ENCODE measurements around the gene ETV6. TPM values are rescaled to one million over a fixed set of nuclear protein-coding genes. Genes with fewer than 3 reads are reported as not detected.
A peak's percentile ranks its signal among the peaks of the same experiment; 100 is the strongest.

The ETV6 gene
- polyA plus RNA-seq, 3 donors = 6.8 to 45.1 (median 11.7) TPM

DNA sequence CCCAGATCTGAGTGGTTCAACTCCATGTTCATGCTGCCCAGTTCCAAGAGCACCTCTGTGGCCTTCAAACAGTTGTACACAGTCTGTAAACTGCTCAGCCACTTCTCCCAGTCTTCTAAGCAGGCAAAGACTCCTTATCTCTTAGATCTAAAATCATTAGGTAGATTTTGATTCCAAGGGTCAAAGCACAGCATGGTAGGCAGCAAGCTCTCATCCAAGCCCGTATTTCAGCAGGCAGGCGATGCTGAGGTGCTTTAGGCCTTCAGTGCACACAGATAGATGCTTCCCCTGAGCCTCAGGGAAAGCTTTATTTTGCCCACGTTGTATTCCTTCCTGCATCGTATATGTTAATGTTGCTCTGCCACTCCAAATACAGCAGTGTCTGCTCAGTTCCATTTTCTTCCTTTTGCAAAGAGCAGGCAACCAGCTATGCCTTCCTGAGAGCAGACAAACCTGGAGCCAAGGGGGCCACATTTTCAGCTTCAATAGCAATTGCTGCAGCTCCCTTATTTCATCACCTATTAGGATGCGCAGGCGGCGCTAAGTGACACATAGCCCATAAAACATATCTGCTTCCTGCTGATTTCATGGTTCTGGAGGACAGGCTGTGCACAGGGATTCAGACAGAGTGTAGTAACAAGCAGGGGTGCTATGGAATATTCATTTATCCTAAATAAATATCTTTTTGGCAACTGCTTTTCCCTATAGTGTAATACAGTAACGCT, 67.5 kb downstream of the ETV6 start:
- 51% methylated on average over 5 of the region's 8 CpGs for WGBS (ENCODE audit: insufficient coverage)
- peak in 2 of 3 donors; percentile 32 to 36 for DNase-seq
- Histone ChIP-seq H3K27me3 (ENCODE audit: control insufficient read depth in 2 of 2, insufficient read depth in 2 of 2, low read length in 2 of 2) (no peaks in the 10 kb centered on the region), H2AFZ (ENCODE audit: insufficient read depth, low read depth, low read length, poor library complexity, severe bottlenecking) (no peak overlapping the region), H3K36me3 (replicated peaks in 1 of 2; ENCODE audit: control insufficient read depth in 1 of 2, insufficient read depth in 2 of 2, low read length in 2 of 2) (peaks cover 0 to 20% of the 10 kb centered on the region in 2 donors), H4K20me1 (ENCODE audit: insufficient read depth, low read length) (peaks cover 21% of the 10 kb centered on the region), H3K79me2 (ENCODE audit: insufficient read depth, low read length) (peaks cover 98% of the 10 kb centered on the region), H3K9ac (ENCODE audit: insufficient read depth, low read length, poor library complexity, severe bottlenecking) (no peak overlapping the region), H3K4me1 (ENCODE audit: control insufficient read depth in 1 of 2, insufficient read depth in 2 of 2, low read length in 2 of 2) (peaks cover 39 to 43% of the 10 kb centered on the region in 2 donors), H3K9me3 (replicated peaks in 1 of 2; ENCODE audit: control insufficient read depth in 1 of 2, insufficient read depth in 1 of 2, low read length in 2 of 2) (no peaks in the 10 kb centered on the region), H3K27ac (ENCODE audit: low read depth in 1 of 2, low read length in 2 of 2) (peak overlapping the region; percentile 3 to 89), H3K4me3 (replicated peaks in 1 of 3; ENCODE audit: low read depth in 2 of 3, low read length in 3 of 3) (no peak overlapping the region), H3K4me2 (replicated peaks; ENCODE audit: extremely low read depth, low read length, poor library complexity, severe bottlenecking) (no peak overlapping the region)
- Mint-ChIP-seq H3K4me1 (peaks cover 79% of the 10 kb centered on the region), H3K36me3 (peaks cover 43 to 49% of the 10 kb centered on the region in 2 donors), H3K4me3 (no peak overlapping the region), H3K9me3 (no peaks in the 10 kb centered on the region), H3K27me3 (ENCODE audit: low read depth in 3 of 3) (peaks cover 0 to 1% (median 0%) of the 10 kb centered on the region in 3 donors), H3K27ac (peak overlapping the region in 4 of 7 donors; percentile 44 to 81 (median 75))
- intact Hi-C loops (cut with micrococcal nuclease) = loop anchor here in 1 of 2 donors (5.0 kb wide), 2 partner anchors 45 to 120 kb away; no protein-coding TSS in a partner anchor
- TF ChIP-seq, protein P1, sequence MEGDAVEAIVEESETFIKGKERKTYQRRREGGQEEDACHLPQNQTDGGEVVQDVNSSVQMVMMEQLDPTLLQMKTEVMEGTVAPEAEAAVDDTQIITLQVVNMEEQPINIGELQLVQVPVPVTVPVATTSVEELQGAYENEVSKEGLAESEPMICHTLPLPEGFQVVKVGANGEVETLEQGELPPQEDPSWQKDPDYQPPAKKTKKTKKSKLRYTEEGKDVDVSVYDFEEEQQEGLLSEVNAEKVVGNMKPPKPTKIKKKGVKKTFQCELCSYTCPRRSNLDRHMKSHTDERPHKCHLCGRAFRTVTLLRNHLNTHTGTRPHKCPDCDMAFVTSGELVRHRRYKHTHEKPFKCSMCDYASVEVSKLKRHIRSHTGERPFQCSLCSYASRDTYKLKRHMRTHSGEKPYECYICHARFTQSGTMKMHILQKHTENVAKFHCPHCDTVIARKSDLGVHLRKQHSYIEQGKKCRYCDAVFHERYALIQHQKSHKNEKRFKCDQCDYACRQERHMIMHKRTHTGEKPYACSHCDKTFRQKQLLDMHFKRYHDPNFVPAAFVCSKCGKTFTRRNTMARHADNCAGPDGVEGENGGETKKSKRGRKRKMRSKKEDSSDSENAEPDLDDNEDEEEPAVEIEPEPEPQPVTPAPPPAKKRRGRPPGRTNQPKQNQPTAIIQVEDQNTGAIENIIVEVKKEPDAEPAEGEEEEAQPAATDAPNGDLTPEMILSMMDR (IDR thresholded peaks at IDR 0.05) = no peak

DNA sequence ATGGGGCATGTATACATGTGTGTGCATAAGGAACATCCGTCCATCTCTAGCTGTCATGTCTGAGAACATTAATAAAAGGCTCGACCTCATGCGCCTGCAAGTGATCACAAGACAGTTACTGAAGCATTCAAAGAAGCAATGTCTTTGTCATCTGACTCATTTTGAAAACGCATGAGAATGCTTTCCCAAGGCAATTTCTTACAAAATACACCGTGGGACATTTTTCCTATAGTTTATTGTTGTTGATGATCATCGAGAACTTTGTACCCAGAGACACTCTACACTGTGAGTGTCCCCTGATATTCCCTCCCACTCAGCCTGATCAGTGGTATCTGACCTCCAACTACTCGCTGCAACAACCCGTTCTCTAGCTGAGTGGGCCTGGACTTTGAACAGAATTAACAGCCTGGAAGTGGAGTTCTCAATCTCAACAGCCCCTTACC, 68.1 kb downstream of the ETV6 start:
- H3K4me1 Mint-ChIP-seq = peaks cover 73% of the 10 kb centered on the region
- H3K4me3 ChIP-seq (replicated peaks in 1 of 3; ENCODE audit: low read depth in 2 of 3, low read length in 3 of 3) = no peak overlapping the region
- H3K4me1 ChIP-seq (ENCODE audit: control insufficient read depth in 1 of 2, insufficient read depth in 2 of 2, low read length in 2 of 2) = peaks cover 33 to 37% of the 10 kb centered on the region in 2 donors
- H3K27me3 Mint-ChIP-seq (ENCODE audit: low read depth in 3 of 3) = peaks cover 0 to 1% (median 0%) of the 10 kb centered on the region in 3 donors
- H3K27me3 ChIP-seq (ENCODE audit: control insufficient read depth in 2 of 2, insufficient read depth in 2 of 2, low read length in 2 of 2) = no peaks in the 10 kb centered on the region
- H3K36me3 ChIP-seq (replicated peaks in 1 of 2; ENCODE audit: control insufficient read depth in 1 of 2, insufficient read depth in 2 of 2, low read length in 2 of 2) = peaks cover 0 to 20% of the 10 kb centered on the region in 2 donors
- intact Hi-C loops (cut with micrococcal nuclease) = loop anchor here in 1 of 2 donors (5.0 kb wide), 2 partner anchors 45 to 120 kb away; no protein-coding TSS in a partner anchor
- peaks cover 21% of the 10 kb centered on the region for H4K20me1 ChIP-seq (ENCODE audit: insufficient read depth, low read length)
- TF ChIP-seq, protein P1 (IDR thresholded peaks at IDR 0.05) = no peak
- no peak overlapping the region for H3K4me2 ChIP-seq (replicated peaks; ENCODE audit: extremely low read depth, low read length, poor library complexity, severe bottlenecking)
- 94% methylated on average over 2 of the region's 8 CpGs for WGBS (ENCODE audit: insufficient coverage)
- peaks cover 98% of the 10 kb centered on the region for H3K79me2 ChIP-seq (ENCODE audit: insufficient read depth, low read length)
- H3K9ac ChIP-seq (ENCODE audit: insufficient read depth, low read length, poor library complexity, severe bottlenecking) = no peak overlapping the region
- no peak overlapping the region for H2AFZ ChIP-seq (ENCODE audit: insufficient read depth, low read depth, low read length, poor library complexity, severe bottlenecking)
- no peak overlapping the region for H3K4me3 Mint-ChIP-seq
- DNase-seq = peak in 1 of 3 donors; percentile 28
- no peaks in the 10 kb centered on the region for H3K9me3 Mint-ChIP-seq
- peak overlapping the region in 1 of 2 donors; percentile 89 for H3K27ac ChIP-seq (ENCODE audit: low read depth in 1 of 2, low read length in 2 of 2)
- H3K9me3 ChIP-seq (replicated peaks in 1 of 2; ENCODE audit: control insufficient read depth in 1 of 2, insufficient read depth in 1 of 2, low read length in 2 of 2) = no peaks in the 10 kb centered on the region
- peaks cover 43 to 48% of the 10 kb centered on the region in 2 donors for H3K36me3 Mint-ChIP-seq
- peak overlapping the region in 6 of 7 donors; percentile 55 to 94 (median 81) for H3K27ac Mint-ChIP-seq

All from CD14-positive monocyte (primary cell).